Measurements from ENCODE around the gene IGFL2. TPM values are rescaled to one million over a fixed set of nuclear protein-coding genes. Genes with fewer than 3 reads are reported as not detected.

IGFL2 gene
- total and polyA plus RNA-seq, 2 experiments from 2014 or later, result not detected

DNA sequence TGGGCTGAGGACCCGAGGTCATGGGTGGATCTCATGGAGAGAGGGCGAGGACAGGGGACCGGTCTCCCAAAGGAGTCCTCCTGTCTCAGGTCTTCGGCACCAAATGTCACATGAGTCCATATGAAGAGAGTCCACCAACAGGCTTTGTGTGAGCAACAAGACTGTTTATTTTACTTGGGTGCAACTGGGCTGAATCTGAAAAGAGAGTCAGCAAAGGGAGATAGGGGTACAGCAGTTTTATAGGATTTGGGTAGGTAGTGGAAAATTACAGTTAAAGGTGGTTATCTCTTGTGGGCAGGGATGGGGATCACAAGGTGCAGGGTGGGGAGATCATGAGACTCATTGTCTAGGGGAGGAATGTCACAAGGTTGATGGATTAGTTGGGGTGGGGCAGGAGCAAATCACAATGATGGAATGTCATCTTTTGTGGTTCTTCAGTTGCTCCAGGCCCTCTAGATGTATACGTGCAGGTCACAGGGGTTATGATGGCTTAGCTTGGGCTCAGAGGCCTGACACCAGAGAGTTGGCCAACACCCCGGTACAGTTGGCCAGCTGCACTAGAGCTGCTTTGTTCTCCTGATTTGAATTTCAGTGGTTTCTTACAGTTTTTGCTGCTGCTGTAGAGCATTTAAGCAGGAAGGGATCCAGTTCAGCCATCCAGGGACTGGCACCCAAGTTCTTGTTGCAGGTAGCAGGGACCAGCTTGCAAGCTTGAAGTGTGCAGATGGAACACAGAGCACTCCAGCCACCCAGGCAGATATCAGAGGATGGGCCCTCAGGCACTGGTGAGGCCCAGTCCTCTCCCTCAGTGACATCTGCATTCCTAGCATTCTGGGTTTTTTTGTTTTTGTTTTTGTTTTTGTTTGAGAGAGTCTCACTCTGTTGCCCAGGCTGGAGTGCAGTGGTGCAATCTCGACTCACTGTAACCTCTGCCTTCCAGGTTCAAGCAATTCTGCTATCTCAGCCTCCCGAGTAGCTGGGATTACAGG is 55.1 kb downstream of the IGFL2 start:
- no peaks in the 10 kb centered on the region for H3K4me1 ChIP-seq (ENCODE audit: insufficient read depth)
- H2AFZ ChIP-seq, result no peak overlapping the region
- TF ChIP-seq NANOG (IDR thresholded peaks at IDR 0.05; ENCODE audit: borderline replicate concordance) (no peak), ZNF331 (CRISPR knock-in tag; IDR thresholded peaks at IDR 0.05; ENCODE audit: low read depth) (no peak), CREB1 (CRISPR knock-in tag; IDR thresholded peaks at IDR 0.05; ENCODE audit: low read depth) (no peak), EZH2 (IDR thresholded peaks at IDR 0.05; ENCODE audit: low read depth, unreplicated experiment) (no peak), EZH2phosphoT487 (IDR thresholded peaks at IDR 0.05; ENCODE audit: unreplicated experiment) (no peak), POLR2AphosphoS5 (IDR thresholded peaks at IDR 0.05; ENCODE audit: low read depth) (no peak), STAT1 (IDR thresholded peaks at IDR 0.05; ENCODE audit: unreplicated experiment) (no peak), JUNB (IDR thresholded peaks at IDR 0.05; ENCODE audit: unreplicated experiment) (no peak), CTCF (conservative IDR thresholded peaks at IDR 0.05; ENCODE audit: low read depth in 2 of 2) (no peak), ZNF114 (CRISPR knock-in tag; IDR thresholded peaks at IDR 0.05) (no peak)
- TF ChIP-seq, protein P1, sequence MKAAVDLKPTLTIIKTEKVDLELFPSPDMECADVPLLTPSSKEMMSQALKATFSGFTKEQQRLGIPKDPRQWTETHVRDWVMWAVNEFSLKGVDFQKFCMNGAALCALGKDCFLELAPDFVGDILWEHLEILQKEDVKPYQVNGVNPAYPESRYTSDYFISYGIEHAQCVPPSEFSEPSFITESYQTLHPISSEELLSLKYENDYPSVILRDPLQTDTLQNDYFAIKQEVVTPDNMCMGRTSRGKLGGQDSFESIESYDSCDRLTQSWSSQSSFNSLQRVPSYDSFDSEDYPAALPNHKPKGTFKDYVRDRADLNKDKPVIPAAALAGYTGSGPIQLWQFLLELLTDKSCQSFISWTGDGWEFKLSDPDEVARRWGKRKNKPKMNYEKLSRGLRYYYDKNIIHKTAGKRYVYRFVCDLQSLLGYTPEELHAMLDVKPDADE (IDR thresholded peaks at IDR 0.05), result no peak
- TF ChIP-seq, protein P2, sequence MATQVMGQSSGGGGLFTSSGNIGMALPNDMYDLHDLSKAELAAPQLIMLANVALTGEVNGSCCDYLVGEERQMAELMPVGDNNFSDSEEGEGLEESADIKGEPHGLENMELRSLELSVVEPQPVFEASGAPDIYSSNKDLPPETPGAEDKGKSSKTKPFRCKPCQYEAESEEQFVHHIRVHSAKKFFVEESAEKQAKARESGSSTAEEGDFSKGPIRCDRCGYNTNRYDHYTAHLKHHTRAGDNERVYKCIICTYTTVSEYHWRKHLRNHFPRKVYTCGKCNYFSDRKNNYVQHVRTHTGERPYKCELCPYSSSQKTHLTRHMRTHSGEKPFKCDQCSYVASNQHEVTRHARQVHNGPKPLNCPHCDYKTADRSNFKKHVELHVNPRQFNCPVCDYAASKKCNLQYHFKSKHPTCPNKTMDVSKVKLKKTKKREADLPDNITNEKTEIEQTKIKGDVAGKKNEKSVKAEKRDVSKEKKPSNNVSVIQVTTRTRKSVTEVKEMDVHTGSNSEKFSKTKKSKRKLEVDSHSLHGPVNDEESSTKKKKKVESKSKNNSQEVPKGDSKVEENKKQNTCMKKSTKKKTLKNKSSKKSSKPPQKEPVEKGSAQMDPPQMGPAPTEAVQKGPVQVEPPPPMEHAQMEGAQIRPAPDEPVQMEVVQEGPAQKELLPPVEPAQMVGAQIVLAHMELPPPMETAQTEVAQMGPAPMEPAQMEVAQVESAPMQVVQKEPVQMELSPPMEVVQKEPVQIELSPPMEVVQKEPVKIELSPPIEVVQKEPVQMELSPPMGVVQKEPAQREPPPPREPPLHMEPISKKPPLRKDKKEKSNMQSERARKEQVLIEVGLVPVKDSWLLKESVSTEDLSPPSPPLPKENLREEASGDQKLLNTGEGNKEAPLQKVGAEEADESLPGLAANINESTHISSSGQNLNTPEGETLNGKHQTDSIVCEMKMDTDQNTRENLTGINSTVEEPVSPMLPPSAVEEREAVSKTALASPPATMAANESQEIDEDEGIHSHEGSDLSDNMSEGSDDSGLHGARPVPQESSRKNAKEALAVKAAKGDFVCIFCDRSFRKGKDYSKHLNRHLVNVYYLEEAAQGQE (IDR thresholded peaks at IDR 0.05; ENCODE audit: unreplicated experiment), result no peak
- TF ChIP-seq, protein P3, sequence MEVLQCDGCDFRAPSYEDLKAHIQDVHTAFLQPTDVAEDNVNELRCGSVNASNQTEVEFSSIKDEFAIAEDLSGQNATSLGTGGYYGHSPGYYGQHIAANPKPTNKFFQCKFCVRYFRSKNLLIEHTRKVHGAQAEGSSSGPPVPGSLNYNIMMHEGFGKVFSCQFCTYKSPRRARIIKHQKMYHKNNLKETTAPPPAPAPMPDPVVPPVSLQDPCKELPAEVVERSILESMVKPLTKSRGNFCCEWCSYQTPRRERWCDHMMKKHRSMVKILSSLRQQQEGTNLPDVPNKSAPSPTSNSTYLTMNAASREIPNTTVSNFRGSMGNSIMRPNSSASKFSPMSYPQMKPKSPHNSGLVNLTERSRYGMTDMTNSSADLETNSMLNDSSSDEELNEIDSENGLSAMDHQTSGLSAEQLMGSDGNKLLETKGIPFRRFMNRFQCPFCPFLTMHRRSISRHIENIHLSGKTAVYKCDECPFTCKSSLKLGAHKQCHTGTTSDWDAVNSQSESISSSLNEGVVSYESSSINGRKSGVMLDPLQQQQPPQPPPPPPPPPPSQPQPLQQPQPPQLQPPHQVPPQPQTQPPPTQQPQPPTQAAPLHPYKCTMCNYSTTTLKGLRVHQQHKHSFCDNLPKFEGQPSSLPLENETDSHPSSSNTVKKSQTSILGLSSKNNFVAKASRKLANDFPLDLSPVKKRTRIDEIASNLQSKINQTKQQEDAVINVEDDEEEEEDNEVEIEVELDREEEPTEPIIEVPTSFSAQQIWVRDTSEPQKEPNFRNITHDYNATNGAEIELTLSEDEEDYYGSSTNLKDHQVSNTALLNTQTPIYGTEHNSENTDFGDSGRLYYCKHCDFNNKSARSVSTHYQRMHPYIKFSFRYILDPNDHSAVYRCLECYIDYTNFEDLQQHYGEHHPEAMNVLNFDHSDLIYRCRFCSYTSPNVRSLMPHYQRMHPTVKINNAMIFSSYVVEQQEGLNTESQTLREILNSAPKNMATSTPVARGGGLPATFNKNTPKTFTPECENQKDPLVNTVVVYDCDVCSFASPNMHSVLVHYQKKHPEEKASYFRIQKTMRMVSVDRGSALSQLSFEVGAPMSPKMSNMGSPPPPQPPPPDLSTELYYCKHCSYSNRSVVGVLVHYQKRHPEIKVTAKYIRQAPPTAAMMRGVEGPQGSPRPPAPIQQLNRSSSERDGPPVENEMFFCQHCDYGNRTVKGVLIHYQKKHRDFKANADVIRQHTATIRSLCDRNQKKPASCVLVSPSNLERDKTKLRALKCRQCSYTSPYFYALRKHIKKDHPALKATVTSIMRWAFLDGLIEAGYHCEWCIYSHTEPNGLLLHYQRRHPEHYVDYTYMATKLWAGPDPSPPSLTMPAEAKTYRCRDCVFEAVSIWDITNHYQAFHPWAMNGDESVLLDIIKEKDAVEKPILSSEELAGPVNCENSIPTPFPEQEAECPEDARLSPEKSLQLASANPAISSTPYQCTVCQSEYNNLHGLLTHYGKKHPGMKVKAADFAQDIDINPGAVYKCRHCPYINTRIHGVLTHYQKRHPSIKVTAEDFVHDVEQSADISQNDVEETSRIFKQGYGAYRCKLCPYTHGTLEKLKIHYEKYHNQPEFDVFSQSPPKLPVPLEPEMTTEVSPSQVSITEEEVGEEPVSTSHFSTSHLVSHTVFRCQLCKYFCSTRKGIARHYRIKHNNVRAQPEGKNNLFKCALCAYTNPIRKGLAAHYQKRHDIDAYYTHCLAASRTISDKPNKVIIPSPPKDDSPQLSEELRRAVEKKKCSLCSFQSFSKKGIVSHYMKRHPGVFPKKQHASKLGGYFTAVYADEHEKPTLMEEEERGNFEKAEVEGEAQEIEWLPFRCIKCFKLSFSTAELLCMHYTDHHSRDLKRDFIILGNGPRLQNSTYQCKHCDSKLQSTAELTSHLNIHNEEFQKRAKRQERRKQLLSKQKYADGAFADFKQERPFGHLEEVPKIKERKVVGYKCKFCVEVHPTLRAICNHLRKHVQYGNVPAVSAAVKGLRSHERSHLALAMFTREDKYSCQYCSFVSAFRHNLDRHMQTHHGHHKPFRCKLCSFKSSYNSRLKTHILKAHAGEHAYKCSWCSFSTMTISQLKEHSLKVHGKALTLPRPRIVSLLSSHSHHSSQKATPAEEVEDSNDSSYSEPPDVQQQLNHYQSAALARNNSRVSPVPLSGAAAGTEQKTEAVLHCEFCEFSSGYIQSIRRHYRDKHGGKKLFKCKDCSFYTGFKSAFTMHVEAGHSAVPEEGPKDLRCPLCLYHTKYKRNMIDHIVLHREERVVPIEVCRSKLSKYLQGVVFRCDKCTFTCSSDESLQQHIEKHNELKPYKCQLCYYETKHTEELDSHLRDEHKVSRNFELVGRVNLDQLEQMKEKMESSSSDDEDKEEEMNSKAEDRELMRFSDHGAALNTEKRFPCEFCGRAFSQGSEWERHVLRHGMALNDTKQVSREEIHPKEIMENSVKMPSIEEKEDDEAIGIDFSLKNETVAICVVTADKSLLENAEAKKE (CRISPR knock-in tag; IDR thresholded peaks at IDR 0.05), result no peak
- Mint-ChIP-seq H3K4me1 (no peaks in the 10 kb centered on the region; the same call in 2 of the 3 replicates), H3K9me3 (peaks cover 44% of the 10 kb centered on the region), H3K27ac (no peak overlapping the region), H3K36me3 (ENCODE audit: low read depth) (peaks cover 10% of the 10 kb centered on the region; the same call in 2 of the 3 replicates), H3K4me3 (no peak overlapping the region), H3K27me3 (ENCODE audit: insufficient read depth, low read depth, poor library complexity) (peaks cover 15% of the 10 kb centered on the region)
- H3F3A ChIP-seq (replicated peaks; ENCODE audit: low read depth), result no peaks in the 10 kb centered on the region
- H3K27me3 ChIP-seq (ENCODE audit: insufficient read depth), result no peaks in the 10 kb centered on the region
- H3K9me2 ChIP-seq (ENCODE audit: insufficient read depth), result no peaks in the 10 kb centered on the region
- H3K36me3 ChIP-seq (ENCODE audit: insufficient read depth), result no peaks in the 10 kb centered on the region
- H3K79me2 ChIP-seq (replicated peaks; ENCODE audit: insufficient read depth), result no peaks in the 10 kb centered on the region
- no peak overlapping the region for H3K4me2 ChIP-seq
- H3K4me3 ChIP-seq, result no peak overlapping the region
- H3K27ac ChIP-seq (ENCODE audit: low read depth), result no peak overlapping the region
- ATAC-seq (no peak), DNase-seq (ENCODE audit: low spot score) (no peak)
- no peaks in the 10 kb centered on the region for H4K20me1 ChIP-seq (replicated peaks; ENCODE audit: insufficient read depth)
